Posterior vena cava (tissue), 2 donors: Measurements from ENCODE around the gene STPG4. TPM values are rescaled to one million over a fixed set of nuclear protein-coding genes. Genes with fewer than 3 reads are reported as not detected.

Experiments used
- DNase-seq: peaks from one replicate; pipeline ENCODE4 v3.0.0-alpha.2; 2020; ENCODE audit warnings: low spot score
- intact Hi-C, 2 donors: fragments of 100-400 bp; cut with DNase I; formaldehyde crosslinking; loops; one replicate each; pipeline versions ENCODE4 v1.14.1 to v1.14.2; 2022 to 2023
- total RNA-seq, 2 donors: library from RNA; stranded (reverse); fragmentation: NEBNext Ultra II Directional; extraction: Animal tissue kit (Norgen Biotek cat#: 25700); gene quantifications; one replicate each; pipeline ENCODE4 v1.2.1, GENCODE V29; 2021
- donor health status: DM: yes; HTN: yes; CAD: no.
- donor health status: DM: yes; HTN: yes; CAD: no.

Gene STPG4
- total RNA-seq, 2 donors from 2014 or later, result 0.52 TPM; not detected in 1

- no peak for DNase-seq
- intact Hi-C loops, result loop anchor here in 1 of 2 donors (10.0 kb wide), 1 partner anchor 433 kb away; no protein-coding TSS in a partner anchor
Measured at GRCh38 chr2:47067788-47068407, 87.2 kb downstream of the STPG4 start.

DNA sequence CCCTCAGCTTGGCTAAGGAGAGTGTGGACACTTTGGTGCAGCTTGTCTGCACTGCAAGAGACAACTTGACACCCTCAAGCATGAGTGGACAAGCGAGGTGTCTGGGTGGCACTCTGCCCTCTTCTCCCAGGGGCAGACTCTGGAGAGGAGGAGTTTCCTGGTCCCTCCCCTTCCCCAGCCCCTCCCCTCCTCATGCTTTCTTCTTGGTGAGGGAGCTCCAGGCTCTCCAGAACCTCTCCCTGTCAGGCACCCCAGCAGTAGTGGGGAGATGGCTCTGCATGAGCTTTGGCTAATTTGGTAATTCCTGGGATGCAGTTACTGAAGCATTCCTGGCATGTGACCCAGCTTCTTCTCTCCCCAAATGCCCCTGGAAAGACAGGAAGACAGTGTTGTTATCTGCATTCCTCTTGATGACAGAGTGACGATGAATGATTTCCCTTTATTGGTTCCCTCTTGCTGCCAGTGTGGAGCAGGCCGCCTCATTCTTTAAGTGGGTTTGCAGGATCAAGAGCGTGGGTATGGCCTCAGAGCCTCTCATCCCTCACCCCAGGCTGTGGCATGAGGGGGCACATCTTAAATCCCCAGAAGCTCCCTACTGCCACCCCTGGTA lies 89.2 kb downstream of the STPG4 start:
- DNase-seq, result no peak
- intact Hi-C loops, result loop anchor here in 1 of 2 donors (10.0 kb wide), 1 partner anchor 431 kb away; no protein-coding TSS in a partner anchor

DNA sequence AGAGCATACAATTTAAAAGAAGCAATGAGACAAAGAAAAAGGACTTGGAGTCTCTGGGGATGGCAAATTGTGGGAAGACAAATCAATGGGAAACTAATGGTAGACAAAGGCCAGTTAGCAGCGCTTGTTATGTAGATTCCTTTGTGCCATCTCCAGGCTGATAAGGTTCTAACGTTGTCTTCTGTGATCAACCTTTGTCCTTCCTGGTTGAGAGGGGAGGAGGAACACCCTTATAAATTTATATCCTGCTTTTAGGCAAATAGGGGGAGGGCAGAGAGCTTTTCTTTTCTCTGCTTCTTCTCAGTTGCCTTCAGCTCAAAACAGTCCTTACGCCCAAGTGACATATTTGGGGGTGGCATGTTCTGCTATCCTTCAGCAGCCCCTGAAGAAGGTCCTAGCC lies 89.8 kb downstream of the STPG4 start:
- no peak for DNase-seq
- intact Hi-C loops, result loop anchor here in 1 of 2 donors (10.0 kb wide), 1 partner anchor 431 kb away; no protein-coding TSS in a partner anchor

DNA sequence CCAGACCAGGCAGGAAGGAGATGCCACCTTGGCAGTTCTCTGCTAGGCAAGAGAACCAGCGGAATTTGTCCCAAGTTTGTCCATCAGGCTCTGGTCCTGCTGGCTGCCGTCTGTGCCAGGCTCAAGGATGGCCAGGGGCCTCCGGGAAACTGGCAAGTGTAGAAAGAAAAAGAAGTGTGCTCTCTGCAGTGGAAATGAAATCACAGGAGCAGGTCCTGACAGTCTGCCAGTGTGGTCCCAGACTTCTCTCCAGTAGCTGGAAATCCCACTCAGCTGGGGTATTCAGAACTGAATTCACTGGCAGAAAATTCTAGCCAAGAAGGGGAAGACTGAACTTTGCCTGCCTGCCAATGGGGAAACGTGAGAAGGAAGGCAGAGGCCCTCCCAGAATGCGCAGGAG lies 91.0 kb downstream of the STPG4 start:
- no peak for DNase-seq
- intact Hi-C loops, result loop anchor here in 1 of 2 donors (10.0 kb wide), 1 partner anchor 429 kb away; no protein-coding TSS in a partner anchor

DNA sequence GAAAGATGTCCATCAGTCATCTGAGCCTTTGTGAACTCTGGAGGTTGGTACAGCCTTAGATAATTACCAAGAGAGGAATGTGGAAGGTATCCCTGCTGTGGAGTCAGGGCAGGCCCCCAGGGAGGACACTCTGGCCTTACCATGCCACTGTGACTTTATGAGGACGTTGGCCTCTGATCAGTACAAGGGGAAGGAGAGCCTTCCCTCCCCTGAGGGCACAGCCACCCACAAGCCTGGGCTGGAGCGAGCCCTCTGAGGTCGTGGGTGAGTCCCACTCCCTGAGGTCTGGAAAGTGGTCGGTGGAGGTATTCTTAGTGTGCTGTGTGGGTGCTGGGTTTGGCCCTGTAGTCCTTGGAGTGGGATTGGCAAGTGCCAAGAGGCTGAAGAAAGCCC lies 91.6 kb downstream of the STPG4 start:
- intact Hi-C loops, result loop anchor here in 1 of 2 donors (10.0 kb wide), 1 partner anchor 429 kb away; no protein-coding TSS in a partner anchor
- DNase-seq, result no peak

DNA sequence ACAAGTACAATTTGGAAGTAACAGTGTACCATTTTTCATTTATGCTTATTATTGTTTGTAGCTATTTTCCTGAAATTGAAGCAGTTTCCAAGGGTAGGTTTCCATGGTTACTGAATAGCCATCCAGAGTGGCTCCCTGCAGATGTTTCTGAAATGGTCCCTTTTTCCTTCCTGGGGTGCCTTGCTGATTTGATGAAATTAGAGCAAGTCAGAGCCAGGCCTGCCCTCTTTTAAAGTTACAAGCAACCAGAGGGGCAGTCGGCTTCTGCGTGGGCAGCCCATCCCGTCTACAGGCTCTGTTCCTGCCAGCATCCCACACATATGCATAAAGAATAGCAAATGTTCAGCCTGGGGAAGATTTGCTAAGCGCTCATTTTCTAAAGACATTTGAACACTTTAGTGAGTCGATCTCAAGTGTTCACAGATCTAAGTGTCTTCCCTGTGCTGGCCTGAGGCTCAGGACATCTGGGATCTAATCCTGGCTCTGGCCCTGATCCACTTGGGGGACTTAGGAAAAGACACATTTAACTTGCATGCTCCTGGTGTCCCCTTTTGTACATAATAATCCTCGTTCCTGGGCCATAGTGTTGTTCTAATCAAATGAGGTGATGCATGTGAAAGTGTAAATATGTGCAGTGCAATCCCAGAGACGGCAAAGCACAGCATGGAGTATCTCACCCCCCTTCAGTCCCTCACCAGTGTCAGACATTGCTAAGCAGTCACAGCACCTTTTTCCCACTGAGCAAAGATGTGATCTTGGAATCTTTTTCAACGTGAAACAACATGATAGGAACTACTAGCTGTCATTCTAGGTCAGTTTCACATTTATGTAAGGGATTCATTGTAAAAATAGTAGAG lies 92.2 kb downstream of the STPG4 start:
- no peak for DNase-seq
- intact Hi-C loops, result loop anchor here in 1 of 2 donors (10.0 kb wide), 1 partner anchor 428 kb away; no protein-coding TSS in a partner anchor

- DNase-seq, result no peak
- intact Hi-C loops, result loop anchor here in 1 of 2 donors (10.0 kb wide), 1 partner anchor 427 kb away; no protein-coding TSS in a partner anchor
Measured at GRCh38 chr2:47061944-47062678, 93.0 kb downstream of the STPG4 start.

DNA sequence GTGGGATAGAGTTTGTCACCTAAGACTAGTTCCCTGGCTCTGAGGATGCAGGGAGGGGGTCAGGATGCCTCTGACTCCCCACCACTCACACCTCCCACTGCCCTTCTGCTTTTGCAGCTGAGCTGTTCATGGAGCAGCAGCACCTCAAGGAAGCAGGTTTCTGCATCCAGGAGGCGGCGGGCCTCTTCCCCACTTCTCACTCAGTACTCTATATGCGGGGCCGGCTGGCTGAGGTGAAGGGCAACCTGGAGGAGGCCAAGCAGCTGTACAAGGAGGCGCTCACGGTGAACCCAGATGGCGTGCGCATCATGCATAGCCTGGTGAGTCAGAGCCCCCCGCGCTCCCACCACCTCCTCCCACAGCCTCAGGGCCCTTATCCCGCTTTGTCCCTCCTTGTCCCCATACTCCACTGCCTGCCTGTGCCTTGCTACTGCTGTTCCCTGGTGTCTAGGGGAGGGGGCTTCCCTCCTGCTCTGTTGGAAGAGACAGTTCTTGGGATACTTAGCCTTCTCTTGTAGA lies 94.4 kb downstream of the STPG4 start:
- DNase-seq, result no peak

DNA sequence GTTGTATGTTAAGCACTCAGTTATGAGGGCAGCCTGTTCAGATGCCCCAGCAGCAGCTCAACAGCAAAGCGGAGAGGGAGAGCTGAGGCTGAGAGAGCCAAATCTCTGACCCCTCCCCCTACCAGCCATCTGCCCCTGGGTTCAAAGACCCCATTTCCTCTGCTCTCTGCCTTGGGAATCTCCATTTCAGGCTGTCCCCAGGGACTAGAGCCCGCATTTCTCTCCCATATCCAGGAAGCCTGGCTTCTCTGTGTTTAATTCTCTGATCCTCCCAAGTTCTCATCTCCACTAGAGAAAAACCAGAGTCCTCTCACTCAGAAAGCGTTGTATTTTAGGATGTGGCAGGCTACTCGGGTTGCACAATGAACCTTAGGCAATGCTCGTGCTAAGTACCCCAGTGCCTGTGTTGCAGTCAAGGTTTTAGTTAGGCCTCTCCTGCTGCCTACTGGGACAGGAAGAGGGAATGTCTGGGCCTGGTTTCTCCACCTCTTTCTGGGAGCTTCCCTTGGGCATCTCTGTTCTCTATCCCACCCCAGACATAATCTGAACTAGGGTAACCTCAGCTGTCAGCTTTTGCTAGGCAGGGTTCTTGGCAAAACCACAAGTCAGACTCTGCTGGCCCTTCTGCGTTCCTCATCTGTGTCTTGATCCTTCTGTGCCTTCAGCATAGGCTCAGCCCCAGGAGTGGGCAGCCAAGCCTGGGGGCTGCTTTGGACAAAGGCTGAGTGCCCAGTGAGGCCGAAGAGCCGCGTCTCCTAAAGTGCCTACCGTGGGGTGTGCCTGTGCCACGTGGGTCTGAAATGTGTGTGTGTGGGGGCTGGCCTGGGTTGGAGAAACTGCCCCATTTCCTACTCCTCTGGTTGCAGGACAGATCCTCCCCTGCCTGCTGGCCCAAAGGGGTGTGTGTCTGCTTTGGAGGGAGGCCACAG lies 96.8 kb downstream of the STPG4 start:
- intact Hi-C loops, result no loop called here
- DNase-seq, result no peak

More for the DNA sequence above, 94.4 kb downstream of the STPG4 start:
- intact Hi-C loops, result loop anchor here in 1 of 2 donors (10.0 kb wide), 1 partner anchor 426 kb away; no protein-coding TSS in a partner anchor

DNA sequence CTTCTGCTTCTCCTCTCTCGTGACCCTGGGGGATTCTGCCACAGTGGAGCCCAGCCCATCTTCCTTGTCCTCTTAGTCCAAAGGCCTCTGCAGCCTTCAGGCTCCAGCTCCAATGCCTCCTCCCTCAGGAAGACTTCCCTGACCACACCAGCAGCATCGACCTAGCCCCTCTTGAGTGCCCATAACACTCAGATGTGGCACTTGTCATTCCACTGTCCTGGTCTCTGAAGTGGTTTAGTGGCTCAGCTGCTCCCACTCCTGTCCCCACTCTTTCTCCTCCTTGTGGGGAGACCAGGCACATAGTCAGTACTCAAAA lies 97.5 kb downstream of the STPG4 start:
- intact Hi-C loops, result no loop called here
- no peak for DNase-seq

GRCh38 chr2:47056868-47057686 lies 98.0 kb downstream of the STPG4 start:
- DNase-seq, result no peak
- intact Hi-C loops, result no loop called here

- DNase-seq, result no peak
Measured at GRCh38 chr2:47056374-47056773, 98.7 kb downstream of the STPG4 start.

GRCh38 chr2:47054868-47055267 lies 100.2 kb downstream of the STPG4 start:
- DNase-seq, result no peak
- intact Hi-C loops, result no loop called here

More at GRCh38 chr2:47056374-47056773, 98.7 kb downstream of the STPG4 start:
- intact Hi-C loops, result no loop called here

DNA sequence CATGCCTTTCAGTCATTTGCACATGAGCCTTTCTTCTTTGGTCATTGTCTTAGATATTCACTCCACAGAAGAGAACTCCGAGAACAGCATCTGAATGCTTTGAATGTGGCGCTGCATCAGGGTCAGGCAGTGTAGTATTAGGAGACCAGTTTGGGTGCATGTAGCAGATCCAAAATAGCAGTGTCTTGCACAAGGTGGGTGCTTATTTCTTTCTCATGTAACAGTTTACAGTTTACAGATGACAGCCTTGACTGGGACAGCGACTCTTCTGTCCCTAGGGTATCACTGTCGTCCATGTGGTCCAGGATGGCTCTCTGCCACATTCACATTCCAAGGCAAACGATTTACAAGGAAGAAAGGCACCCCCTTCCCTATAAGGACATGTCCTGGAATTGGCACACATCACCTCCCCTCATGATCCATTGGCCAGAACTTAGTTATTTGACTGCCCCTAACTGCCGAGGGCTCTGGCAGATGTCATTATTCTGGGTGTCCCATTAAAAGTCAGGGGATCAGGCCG lies 101.0 kb downstream of the STPG4 start:
- intact Hi-C loops, result no loop called here
- no peak for DNase-seq

GRCh38 chr2:47052847-47053246 lies 102.3 kb downstream of the STPG4 start:
- intact Hi-C loops, result no loop called here
- DNase-seq, result no peak

GRCh38 chr2:47051562-47051961 lies 103.5 kb downstream of the STPG4 start:
- intact Hi-C loops, result no loop called here
- DNase-seq, result no peak

DNA sequence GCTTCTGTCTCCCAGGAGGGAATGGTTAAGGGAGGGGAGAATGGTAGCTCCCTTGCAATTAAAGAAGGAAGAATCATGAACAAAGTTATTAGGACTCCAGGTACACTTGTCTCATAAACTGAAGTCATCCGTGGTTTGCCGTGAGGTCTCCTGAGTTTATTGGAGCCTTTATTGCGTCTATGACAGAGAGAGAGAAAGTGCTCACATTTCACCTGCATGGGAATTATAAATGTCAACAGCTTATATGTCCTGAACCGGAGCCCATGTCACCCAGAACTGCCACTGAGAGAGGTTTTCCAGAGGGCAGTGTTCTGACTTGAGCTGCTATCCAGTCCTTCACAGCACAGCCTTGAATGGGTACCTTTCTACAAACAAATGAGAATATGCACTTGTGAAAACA lies 104.3 kb downstream of the STPG4 start:
- intact Hi-C loops, result no loop called here
- DNase-seq, result no peak
